Dedifferentiated amniotic fluid mesenchymal stem cell (primary cell): ENCODE measurements around the gene CCDC148.
"Not testable (repeated sequence)": the region's sequence is repeated elsewhere in the genome, so short reads cannot be mapped to it uniquely, and the experiment has no call there.

Experiments used
- DNase-seq: peaks from one replicate; pipeline ENCODE4 v3.0.0-alpha.2; 2016; ENCODE audit errors: extremely low spot score

Gene CCDC148

DNA sequence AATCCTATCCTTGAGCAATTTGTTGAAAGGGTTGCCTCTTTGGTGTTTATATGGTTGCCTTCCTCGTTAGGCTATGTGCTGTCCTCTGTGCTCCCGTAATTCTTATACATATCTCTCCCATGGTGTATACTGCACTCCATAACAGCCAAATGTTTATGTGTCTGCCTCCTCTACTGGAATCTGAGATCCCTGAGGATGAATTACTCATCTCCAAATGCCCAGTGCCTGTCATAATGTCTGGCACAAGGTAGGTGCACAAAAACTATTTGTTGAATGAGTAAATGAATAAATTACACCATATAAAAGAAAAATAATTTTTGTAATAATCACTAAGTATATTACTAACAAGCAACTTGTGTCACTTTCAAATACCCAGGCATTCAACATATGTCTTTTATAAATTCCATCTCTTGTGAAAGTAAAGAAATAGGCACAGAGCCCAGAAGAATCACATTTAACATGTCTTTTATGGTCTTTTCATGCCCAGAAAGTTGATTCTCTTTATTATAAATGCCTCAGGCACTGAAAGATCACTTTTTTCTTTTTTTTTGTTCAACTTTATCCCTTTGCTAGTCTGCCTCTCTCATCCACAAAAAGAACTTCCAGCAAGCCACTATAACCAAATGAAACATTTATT, 164.9 kb downstream of the CCDC148 start:
- no peak for DNase-seq

DNA sequence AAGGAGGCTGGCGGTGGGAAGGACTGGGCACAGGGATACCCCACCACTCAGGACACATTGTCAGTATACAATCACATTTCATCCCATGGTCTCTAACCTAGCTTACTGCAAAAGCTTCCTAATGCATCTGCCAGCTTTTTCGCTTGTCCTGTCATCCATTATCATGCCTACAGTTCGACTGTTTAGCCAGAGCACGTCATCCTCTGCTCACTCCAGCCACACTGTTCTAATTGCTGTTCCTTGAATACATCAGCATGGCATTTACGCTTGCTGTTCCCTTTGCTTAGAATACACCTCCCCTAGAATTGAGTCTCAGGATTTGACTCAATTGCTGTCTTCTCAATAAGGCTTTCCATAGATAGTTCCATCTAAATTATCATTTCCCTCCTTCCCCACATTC, 166.3 kb downstream of the CCDC148 start:
- no peak for DNase-seq

DNA sequence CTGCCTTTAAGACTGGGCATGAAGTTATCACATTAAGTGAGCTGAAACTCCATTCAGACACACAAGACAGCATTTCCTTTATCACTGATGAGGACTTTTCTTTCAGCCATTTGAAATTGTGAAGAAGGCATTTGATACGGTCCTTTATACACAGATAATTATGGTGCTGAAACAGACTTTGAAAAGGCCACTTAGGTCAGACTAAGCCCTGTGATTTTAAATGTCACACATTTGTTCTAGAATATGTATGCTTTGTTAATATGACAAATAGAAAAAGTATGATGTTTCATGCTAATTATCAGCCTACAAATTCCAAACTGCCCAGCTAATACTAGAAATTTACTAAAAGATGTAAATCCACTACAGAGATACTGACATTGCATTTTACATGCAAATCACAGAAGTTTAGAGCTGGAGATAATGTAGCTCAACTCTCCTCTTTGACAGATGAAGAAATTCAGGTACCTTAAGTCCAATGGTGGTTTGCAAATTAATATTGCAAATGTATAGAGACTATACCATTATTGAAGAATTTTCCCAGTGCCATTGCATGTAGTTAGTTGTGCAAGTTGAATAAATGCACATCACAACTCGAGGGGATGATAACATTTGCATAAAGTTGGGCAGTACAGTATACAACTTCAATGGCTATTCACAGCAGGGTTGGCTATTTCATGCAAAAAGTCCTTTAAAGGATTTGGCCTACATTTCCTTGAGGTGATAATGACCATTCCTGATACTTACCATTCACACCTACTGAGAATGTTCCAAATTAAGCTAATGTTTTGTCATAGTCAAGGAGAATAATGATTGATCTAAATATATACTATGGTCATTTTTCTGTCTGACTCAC, 179.7 kb downstream of the CCDC148 start:
- DNase-seq = no peak

DNA sequence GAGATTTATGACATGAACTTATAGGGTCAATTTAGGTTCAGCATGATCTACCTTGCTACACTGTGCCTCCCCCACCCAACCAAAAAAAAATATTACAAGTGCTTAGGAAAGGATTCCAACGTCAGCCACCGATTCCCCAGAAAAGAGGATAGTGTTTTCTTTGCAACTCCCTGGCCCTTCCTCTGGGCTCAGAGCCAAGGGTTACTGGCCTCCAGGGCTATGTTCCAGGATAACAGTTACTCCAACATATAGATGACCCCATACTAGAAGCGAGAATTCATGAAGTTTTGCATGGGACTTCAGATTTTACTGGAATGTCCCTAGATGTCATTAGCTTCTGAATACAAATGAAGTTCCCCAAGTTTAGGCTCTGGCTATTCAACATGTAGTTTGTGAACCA, 182.8 kb downstream of the CCDC148 start:
- DNase-seq = no peak

DNA sequence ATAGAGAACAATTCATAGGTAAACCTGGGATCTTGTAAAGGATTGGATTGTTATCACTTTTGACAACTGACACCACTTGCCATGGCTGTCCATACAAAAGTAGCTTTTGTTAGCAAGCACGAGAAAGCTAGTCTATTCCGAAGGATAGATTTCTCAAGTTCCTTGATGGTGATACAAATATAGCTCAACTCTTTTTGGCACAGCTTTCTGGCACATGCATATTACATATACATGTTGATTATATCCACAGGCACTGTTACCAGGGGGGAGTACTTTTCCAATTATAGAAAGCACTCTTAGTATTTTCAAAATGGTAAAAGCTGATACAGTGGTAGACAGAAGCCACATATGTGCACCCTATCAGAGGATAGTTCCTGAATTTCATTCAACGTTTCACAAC, 186.0 kb downstream of the CCDC148 start:
- no peak for DNase-seq

DNA sequence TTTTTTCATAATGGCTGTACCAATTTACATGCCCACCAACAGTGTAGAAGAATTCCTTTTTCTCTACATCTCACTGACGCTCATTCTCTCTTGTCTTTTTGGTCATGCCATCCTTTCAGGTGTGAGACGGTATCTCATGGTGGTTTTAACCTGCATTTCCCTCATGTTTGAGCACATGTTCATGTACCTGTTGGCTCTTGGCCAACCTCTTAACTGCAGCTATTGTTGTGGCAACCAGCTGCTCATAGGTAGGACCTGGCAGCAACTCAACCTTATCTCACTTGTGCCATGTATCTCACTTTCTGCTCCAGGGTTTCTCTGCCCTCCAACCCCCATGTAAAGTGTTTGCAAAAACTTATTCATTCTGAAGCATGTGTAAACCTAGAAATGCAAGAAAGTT, 187.4 kb downstream of the CCDC148 start:
- no peak for DNase-seq

DNA sequence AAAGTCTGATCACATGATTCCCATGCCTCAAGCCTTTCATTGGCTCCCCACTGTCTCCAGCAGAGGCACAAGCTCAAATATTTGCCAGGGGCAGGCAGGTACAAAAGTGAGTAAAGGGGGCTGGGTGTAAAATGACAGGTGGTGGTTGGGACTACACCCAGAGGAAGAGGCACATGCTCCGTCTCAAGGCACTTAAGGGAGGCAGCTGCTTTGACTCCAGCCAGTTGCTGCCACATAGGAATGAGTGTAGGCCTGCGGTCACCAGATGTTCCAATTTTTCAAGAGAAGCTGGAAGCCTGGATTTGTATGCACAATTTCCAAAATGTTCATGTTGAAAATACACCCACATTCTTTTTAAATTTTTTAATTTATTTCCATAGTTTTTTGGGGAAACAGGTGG, 190.4 kb downstream of the CCDC148 start:
- no peak for DNase-seq

DNA sequence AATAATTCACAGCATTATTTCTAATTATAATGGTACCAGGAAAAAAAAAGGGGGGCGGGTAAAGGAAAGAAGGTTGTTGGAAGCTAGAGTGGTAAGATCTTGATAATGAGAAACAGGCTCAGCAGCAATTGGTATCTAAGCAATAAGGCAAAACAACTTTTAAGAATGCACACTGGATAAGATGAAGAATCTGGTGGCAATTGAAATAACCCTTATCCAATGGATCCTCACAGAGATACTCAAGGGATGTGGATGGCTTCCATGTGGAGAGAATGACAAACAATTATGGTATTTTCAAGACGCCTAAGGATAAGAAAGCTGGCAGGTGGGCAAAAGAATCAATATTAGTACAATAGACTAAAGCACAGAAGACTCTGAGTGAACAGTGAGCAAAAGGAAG, 201.3 kb downstream of the CCDC148 start:
- no peak for DNase-seq

DNA sequence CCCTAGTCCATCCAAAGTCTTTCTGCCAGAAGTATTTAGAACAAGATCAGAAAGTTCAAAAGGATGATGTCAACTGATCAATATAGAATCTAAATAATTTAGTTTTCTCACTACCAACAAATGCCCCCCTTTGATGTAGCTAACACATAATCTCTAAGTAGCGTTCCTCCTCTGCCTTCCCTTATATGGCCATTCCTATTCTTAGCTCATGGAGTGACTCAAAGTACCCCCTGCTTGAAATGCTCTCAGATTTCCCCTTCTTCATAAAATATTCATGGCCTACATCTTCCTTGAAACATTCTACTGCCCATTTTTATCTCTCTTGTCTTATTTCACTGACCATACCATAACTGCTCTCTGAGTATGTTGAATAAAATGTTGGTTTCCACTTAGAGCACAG, 203.4 kb downstream of the CCDC148 start:
- no peak for DNase-seq

DNA sequence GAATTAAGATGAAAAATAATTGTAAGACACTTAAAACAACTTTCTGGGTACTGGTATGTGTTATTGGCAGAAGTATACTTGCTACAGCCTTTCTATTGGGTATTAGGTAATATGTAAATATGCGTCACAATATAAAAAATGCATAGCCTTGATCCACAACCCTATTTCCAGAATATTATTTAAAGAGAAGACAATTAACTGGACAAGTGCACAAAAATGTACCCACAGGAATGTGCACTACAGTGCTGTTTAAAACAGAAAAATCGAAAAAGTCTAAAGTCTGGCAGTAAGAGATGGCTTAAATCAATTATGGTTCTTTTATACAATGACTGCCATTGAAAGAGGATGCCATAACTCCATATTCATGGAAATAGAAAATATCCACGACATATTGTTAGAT, 205.2 kb downstream of the CCDC148 start:
- no peak for DNase-seq

DNA sequence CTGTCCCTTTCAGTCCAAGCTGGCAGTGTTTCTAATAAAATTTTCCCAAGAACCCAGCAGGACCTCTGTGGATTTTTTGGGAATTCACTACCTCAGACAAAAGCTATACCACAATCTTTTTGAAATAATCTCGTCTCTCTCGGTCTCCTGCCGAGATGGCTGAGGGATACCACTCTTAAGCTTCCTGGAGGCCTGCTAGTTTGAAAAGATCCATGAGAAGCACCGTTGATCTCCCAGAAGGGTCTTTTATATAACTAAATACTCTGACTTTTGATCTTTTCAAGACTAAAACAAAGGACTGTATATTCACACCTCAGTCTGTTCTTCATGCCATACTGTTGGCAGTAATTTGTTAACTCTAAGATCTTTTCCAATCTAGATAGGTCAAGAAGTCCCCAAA, 213.2 kb downstream of the CCDC148 start:
- DNase-seq = no peak

DNA sequence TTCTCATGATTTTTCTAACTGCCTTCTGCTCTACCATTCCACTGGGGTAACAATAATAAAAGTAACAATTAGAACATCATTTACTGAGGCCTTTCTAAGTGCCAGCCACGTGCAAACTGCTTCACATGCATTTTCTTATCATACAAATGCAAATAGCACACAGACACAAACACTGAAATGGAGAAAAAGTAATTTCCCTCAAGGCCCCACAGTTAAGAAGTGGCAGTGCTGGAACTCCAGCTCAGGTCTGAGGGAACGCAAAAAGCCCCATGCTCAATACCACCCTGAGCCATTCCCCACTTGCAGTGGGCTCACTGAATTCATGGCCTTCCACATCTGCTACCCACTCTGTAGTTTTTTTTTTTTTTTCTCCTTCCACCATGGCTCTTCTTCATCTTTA, 214.3 kb downstream of the CCDC148 start:
- no peak for DNase-seq

DNA sequence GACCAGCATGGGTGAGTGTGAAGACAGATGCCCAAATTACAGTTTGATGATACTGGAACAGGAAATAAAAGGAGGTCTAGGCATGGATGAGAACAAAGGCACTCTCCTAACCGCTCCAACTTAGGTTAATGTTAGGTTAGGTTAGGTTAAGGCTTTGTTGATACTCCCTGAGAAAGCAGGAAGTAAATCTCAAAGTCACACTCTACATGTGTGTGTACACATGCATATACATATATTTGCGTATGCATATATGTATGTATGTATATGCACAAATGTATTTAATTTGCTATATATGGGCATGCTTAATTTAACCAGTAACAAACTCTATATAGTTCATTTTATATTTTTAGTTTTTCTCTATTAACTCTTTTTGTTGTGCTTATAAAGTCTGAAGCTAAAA, 215.6 kb downstream of the CCDC148 start:
- no peak for DNase-seq

DNA sequence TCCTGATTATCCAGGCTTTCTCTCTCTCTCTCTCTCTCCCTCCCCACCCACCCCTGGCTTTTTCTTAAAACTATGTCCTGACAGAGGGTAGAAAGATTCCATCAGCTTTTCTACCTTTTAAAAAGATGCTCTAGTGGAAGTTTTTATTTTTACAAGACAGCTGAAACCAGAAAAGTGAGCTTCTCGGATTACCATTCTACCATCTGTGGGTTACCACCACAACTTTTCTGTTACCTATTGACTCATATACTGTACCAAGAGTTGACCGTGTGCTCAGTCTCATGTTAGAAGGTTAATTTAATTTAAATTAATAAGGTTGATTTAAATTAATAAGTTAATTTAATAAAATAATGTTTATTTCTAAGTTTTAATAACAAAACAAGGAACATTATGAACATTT, 217.3 kb downstream of the CCDC148 start:
- no peak for DNase-seq

DNA sequence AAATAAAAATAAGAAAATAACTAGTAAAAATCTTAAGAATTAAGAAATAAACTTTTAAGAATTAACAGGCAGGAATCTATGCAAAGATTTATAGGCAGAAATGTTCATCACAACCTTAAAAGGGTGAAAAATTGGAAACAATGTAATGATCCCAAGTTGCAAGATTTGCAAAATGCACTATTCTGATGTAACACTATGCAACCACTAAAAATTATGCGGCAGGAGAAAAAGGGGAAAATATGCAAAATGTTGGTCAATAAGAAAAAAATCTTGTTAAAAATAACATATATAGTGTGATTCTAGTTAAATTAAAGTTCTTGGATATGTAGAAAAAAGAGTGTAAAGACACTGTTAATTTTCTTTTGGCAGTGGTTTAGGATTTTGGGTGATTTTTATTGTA, 222.1 kb downstream of the CCDC148 start:
- DNase-seq = no peak

DNA sequence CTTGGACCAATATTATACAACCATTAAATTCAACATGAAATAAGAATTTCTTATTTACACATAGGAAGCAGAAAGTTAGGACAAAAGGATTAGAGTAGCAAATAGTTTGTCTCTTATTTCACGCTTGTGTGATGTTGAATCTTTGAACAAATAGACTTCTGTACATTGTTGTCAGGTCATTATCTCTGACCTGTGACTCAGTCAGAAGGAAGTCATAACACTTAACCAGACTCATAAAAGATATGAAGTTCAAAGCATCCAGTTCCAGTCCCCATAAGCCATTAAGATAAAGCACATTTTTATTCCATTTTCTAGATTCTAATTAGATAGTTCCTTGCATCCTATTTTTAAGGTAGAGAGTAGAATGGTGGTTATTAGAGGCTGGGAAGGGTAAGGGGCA, 224.1 kb downstream of the CCDC148 start:
- DNase-seq = no peak

DNA sequence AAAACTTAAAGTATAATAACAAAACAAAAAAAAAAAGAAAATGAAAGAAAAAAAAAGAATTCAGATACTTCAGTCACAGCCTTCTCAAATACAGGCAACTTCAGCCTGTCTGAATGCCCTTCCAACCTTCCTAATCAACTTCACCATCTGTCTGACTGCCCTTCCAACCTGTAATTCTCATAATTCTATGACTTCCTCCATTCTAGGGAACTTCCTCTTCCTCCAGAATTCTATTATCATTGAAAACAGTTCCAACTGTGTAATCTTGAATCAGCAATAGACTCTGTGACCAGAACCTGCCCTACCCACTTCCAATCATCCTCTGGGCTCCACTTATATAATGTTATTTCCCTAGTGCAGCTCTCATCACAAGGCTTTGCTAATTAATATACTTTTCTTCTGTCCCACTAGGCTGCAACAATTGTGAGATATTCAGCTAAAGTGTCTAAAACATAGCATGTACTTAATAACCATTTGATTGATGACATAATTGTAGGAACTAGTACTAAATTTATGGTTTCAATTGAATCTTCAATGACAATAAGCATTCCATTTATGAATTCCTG, 227.5 kb downstream of the CCDC148 start:
- no peak for DNase-seq

DNA sequence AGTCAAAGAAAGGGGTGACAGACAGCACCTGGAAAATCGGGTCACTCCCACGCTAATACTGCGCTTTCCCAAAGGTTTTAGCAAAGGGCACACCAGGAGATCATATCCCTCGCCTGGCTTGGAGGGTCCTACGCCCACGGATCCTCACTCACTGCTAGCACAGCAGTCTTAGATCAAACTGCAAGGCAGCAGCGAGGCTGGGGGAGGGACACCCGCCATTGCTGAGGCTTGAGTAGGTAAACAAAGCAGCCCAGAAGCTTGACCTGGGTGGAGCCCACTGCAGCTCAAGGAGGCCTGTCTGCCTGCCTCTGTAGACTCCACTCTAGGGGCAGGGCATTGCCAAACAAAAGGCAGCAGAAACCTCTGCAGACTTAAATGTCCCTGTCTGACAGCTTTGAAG, 233.5 kb downstream of the CCDC148 start:
- DNase-seq = not testable (repeated sequence)

DNA sequence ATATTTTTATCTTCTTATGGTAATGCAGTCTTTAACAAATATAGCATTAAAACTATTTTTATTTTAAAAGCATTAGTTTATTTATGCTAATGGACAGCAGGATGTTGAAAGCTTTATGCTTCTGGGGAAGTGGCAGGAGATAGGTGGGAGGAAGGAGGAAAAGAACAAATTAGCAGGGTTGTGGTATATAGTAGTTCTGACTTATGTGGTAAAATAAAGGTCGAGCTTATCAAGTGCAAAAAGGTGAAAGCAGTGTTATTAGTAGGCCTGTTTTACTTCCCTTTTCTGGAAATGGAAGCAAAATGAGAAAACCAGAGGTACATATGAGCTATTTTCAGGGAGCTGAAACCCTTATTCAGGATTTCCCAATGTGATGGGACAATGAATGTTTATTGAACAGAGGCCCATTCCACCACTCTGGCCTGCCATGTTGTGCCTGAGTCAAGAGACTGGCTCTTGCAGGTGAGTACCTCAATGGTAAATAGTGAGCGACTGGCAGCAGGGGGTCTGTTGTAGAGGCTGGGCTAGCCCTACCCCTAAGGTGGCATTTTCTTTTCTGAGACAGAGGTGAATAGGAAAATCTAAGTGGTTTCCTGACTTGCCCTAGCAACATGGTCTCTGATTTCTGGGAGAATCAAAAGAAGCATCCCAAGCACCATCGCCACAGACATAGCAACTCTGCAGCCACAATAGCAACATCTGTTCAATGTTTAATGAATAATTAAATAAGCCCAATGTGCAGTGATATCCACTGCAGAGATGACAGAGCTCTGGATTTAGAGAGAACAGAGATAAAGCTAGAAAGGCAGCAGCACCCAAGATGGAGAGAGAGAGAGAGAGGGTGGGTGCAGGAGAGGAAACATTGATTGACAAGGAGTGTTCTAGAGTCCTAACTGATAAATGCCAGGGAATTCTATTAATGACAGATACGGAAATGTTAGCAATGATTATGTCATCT, 235.2 kb downstream of the CCDC148 start:
- DNase-seq = no peak

DNA sequence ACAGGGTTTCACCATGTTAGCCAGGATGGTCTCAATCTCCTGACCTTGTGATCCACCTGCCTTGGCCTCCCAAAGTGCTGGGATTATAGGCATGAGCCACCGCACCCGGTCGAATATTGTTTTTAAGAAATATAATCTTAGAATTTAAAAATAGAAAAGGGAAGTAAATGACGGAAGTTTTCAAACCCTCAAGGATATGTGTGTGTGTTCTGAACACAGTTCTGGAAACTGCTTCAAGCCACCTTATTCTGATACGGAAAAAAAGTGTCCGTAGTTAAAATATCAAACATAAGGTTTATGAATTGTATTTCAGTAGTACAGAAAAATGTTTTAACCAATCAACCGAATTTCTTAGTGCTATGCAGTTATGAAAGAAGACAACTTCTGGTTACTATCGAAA, 239.0 kb downstream of the CCDC148 start:
- no peak for DNase-seq

DNA sequence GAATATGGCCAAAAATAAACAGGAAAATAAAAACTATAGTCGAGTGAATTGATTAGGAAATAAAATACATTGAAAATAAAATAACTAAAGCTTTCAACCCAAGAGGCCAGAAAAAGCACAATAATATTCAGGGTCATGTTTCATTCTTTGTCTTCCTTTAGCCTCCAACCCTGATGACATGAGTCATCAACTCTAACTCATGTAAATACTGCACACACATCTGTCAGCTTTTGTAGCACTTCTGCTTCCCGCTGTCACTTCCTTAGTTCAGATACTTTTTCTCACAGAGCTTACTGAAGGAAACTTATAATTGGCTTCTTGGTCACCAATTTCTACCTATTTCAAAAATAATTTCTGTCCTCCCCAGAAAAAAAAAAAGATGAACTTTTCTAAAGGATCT, 242.1 kb downstream of the CCDC148 start:
- DNase-seq = no peak

DNA sequence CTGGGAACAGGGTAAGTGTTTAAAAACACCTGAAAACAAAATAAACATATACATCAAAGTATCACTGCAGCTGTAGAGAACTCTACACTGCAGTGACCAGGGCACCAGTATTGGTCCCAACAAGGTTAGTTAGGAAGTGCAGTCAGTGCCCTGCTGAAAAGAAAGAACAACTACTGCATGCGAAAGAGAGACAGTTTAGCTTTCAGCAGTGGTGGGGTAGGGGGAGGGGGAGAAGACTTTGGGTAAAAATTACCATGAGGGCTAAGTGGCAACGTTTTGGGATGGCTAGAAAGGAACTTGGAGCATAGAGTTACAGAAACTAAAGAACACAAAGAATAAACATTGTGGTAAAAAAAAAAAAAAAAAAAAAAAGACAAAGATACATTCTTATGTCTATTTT, 242.8 kb downstream of the CCDC148 start:
- DNase-seq = no peak
